Measurements from ENCODE around the gene LTB4R.
"Not testable (repeated sequence)": the region's sequence is repeated elsewhere in the genome, so short reads cannot be mapped to it uniquely, and the experiment has no call there.

LTB4R gene

GRCh38 chr14:24325041-24325530, 13.8 kb downstream of the LTB4R start:
- no peak for DNase-seq

GRCh38 chr14:24325963-24326362, 14.7 kb downstream of the LTB4R start:
- no peak for DNase-seq

- DNase-seq, result no peak
These were observed 16.0 kb downstream of the LTB4R start for GRCh38 chr14:24327303-24327702.

- not testable (repeated sequence) for DNase-seq
These were observed 16.6 kb downstream of the LTB4R start for GRCh38 chr14:24327914-24328313.

GRCh38 chr14:24329073-24329663, 17.9 kb downstream of the LTB4R start:
- DNase-seq, result no peak

GRCh38 chr14:24329736-24330135, 18.4 kb downstream of the LTB4R start:
- DNase-seq, result no peak

GRCh38 chr14:24330973-24331674, 19.8 kb downstream of the LTB4R start:
- DNase-seq, result no peak

- DNase-seq, result no peak
These were observed 20.5 kb downstream of the LTB4R start for GRCh38 chr14:24331731-24332267.

- DNase-seq, result peak; percentile 20
These were observed 21.1 kb downstream of the LTB4R start for GRCh38 chr14:24332268-24332993.

GRCh38 chr14:24334431-24335291, 23.4 kb downstream of the LTB4R start, which contains the start of gene ADCY4:
TSS of gene ADCY4 (minus strand) at chr14:24335071. CDS start at chr14:24334652, 419 bp downstream.
- DNase-seq, result no peak

GRCh38 chr14:24335461-24336171, 24.3 kb downstream of the LTB4R start:
- DNase-seq, result no peak

GRCh38 chr14:24337144-24337823, 26.0 kb downstream of the LTB4R start:
- DNase-seq, result no peak

GRCh38 chr14:24337824-24338175, 26.5 kb downstream of the LTB4R start:
- DNase-seq, result no peak

GRCh38 chr14:24338843-24339242, 27.5 kb downstream of the LTB4R start:
- DNase-seq, result no peak

- DNase-seq, result no peak
These were observed 28.2 kb downstream of the LTB4R start, which contains the start of gene RIPK3 for GRCh38 chr14:24339284-24340151. TSS of gene RIPK3 (minus strand) at chr14:24339991. CDS start at chr14:24339826, 165 bp downstream.

- no peak for DNase-seq
These were observed 29.3 kb downstream of the LTB4R start for GRCh38 chr14:24340606-24341005.

GRCh38 chr14:24342889-24343288, 31.6 kb downstream of the LTB4R start:
- DNase-seq, result no peak

- no peak for DNase-seq
These were observed 32.7 kb downstream of the LTB4R start for GRCh38 chr14:24343795-24344660.

GRCh38 chr14:24347134-24347533, 35.8 kb downstream of the LTB4R start:
- DNase-seq, result no peak

Measured in NCI-H226 (cell line).